Cardiac septum (tissue), 1 donor: Measurements from ENCODE around the gene AXL. TPM values are rescaled to one million over a fixed set of nuclear protein-coding genes. Genes with fewer than 3 reads are reported as not detected.
"Not testable (repeated sequence)": the region's sequence is repeated elsewhere in the genome, so short reads cannot be mapped to it uniquely, and the experiment has no call there.

ENCODE experiments used
- DNase-seq: peaks from one replicate; pipeline ENCODE4 v3.0.0-alpha.2; 2020; ENCODE audit warnings: low spot score
- intact Hi-C: fragments of 100-400 bp; cut with DNase I; formaldehyde crosslinking; loops from one replicate; pipeline ENCODE4 v1.14.0; 2022
- total RNA-seq: library from RNA; stranded (reverse); fragmentation: NEBNext Ultra II Directional; extraction: Animal tissue kit (Norgen Biotek cat#: 25700); gene quantifications from one replicate; pipeline ENCODE4 v1.2.1, GENCODE V29; 2021
- donor health status: DM: no; HTN: no; CAD: no.

The AXL gene
- total RNA-seq, 1 donor from 2014 or later = 13.0 TPM

GRCh38 chr19:41205995-41206394 is 13.0 kb upstream of the AXL start:
- no peak for DNase-seq

DNA sequence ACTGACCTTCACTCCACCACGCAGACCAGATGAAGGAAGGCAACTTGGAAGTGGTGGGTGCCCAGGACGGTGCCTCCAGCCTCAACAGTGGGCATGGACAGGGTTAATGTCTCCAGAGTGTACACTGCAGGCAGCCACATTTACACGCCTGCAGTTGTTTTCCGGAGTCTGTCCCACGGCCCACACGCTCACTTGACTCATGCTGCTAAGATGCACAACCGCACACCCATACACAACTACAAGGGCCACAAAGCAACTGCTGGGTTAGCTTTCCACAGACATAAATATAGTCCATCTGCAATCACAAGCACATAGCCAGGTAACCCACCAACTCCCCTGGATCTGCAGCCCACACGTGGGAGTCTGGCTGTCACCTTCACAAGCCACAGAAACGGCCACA is 12.6 kb upstream of the AXL start:
- intact Hi-C loops = loop anchor here (5.0 kb wide), 1 partner anchor 231 kb away; the partner anchor contains the start of gene DMAC2
- no peak for DNase-seq

More at GRCh38 chr19:41205995-41206394, 13.0 kb upstream of the AXL start:
- intact Hi-C loops = loop anchor here (5.0 kb wide), 1 partner anchor 231 kb away; the partner anchor contains the start of gene DMAC2

- intact Hi-C loops = loop anchor here (5.0 kb wide), 1 partner anchor 230 kb away; the partner anchor contains the start of gene DMAC2
- DNase-seq = no peak
Measured at GRCh38 chr19:41206926-41207750, 11.9 kb upstream of the AXL start.

DNA sequence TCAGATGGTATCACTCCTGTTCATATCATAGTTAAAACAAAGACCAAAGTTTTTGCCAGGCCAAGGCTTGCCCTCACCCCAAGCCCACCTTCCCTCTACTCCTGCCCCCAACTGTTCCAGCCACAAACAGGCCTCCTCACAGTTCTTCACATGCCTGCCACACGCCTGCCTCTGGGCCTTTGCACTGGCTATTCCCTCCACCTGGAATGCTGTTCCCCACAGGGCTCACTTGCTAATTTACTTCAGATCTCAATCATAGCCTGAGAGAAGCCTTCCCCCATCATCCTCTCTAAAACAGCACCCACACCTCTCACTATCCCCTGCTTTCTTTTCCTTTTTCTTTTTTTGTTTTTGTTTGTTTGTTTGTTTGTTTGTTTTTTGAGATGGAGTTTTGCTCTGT is 4.9 kb upstream of the AXL start:
- no peak for DNase-seq

DNA sequence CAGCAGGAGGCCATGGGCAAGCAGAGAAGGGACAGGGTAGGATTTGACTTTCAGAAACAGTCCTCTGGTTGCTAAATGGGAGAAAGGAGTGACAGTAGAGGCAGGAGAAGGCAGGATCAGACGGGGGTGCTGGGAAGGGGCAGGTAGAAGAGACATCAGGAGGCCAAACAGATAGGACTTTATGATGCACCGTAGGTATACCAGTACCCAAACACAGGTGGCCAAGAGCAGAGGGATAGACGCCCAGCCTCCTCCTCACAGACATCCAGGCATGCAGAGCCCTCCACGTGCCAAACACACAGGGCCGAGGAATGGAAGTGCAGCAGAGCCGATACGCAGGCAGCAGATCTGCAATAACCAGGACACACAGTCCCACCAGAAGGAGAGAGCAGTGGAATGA is 1.3 kb upstream of the AXL start:
- DNase-seq = no peak

More for the DNA sequence above, 4.9 kb upstream of the AXL start:
- intact Hi-C loops = no loop called here

DNA sequence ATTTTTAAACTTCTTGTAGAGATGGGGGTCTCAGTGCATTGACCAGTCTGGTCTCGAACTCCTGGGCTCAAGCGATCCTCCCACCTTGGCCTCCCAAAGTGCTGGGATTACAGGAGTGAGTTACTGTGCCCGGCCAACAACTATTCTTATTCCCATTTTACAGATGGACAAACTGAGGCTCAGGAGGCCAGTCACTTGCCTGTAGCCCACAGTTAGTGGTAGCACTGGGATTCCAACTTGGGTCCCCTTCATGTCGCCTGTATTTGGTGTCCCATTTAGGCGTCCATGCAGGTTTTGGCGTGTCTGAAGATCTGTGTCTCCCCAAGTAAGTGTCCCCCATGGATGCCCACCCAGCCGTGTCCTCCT is 791 bp upstream of the AXL start:
- DNase-seq = no peak
- intact Hi-C loops = no loop called here

More for the DNA sequence above, 1.3 kb upstream of the AXL start:
- intact Hi-C loops = no loop called here

- DNase-seq = no peak
- intact Hi-C loops = no loop called here
Measured at GRCh38 chr19:41219924-41220567, 1.0 kb downstream of the AXL start.

DNA sequence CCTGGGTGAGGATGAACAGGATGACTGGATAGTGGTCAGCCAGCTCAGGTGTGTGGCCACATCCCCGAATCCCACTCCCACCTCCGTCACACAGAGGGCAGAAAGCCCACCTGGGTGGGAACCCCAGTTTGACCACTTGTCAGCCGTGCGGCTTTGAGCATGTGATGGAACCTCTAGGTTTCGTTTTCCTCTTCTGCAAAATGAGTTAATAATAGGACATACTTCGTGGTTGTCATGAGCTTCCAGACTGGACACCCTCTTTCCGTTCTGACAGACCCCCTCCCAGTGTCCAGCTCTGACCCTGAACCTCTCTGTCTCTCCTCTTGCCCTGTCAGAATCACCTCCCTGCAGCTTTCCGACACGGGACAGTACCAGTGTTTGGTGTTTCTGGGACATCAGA is 1.8 kb downstream of the AXL start:
- intact Hi-C loops = no loop called here
- no peak for DNase-seq

DNA sequence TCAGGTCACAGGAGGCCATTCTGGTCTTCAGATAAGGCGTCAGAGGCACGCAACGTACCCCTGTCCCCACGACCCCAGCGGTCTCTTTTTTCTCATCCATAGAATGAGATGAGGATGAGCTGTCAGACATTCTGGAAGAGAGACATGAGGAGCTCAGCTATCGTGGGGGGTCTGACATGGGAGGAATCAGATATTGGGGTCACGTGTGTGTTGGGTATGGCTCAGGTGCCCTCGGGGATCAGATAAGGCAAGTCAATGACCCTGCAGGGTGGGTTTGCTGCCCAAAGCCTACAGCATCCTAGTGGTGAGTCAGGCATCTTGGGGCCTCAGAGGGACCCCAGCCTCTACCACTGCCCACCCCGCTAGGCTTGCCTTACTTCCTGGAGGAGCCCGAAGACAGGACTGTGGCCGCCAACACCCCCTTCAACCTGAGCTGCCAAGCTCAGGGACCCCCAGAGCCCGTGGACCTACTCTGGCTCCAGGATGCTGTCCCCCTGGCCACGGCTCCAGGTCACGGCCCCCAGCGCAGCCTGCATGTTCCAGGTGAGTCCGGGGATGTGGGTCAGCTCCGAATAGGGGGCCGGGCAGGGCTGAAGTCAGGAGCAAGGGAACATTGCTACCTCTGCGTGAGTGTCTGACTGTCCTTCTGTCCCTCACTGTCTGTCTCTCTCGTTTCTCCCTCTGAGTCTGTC is 2.6 kb downstream of the AXL start:
- intact Hi-C loops = no loop called here
- no peak for DNase-seq

DNA sequence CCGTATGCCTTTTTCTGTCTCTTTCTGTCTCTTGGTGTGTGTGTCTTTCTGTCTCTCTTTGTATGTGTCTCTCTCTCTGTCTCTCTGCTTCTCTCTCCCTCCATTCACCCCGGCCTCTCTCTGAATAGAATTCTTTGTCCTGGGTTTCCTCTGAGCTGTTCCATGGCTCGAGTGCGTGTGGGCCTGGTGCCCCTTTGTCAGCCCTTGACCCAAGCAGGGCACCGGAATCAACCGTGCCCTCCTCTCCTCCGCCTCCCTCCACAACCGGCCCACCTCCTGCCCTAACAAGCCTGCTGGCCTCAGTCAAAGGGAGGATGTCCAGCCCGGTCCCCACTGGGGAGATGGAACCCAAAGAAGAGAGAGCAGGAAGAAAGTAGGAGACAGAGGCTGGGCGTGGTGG is 3.2 kb downstream of the AXL start:
- no peak for DNase-seq
- intact Hi-C loops = no loop called here

- no peak for DNase-seq
- intact Hi-C loops = no loop called here
Measured at GRCh38 chr19:41223431-41224234, 4.6 kb downstream of the AXL start.

DNA sequence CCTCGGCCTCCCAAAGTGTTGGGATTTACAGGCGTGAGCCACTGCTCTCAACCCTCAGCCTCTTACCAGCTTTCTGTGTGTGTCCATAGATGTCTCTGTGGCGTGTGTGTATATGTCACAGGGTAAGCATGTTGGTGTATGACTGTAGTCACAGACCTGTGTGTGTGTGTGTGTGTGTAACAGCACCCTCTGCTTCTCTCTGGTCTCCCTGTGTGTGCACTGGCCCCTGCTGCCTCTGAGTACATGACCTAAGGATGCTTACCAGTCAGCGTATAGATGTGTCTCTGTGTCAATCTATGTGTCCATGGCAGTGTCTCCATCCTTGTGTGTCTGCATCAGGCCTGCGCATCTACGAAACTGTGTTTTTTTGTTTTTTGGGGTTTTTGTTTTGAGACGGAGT is 5.6 kb downstream of the AXL start:
- intact Hi-C loops = loop anchor here (5.0 kb wide), 1 partner anchor 38 kb away; the partner anchor contains the start of gene HNRNPUL1
- DNase-seq = no peak

DNA sequence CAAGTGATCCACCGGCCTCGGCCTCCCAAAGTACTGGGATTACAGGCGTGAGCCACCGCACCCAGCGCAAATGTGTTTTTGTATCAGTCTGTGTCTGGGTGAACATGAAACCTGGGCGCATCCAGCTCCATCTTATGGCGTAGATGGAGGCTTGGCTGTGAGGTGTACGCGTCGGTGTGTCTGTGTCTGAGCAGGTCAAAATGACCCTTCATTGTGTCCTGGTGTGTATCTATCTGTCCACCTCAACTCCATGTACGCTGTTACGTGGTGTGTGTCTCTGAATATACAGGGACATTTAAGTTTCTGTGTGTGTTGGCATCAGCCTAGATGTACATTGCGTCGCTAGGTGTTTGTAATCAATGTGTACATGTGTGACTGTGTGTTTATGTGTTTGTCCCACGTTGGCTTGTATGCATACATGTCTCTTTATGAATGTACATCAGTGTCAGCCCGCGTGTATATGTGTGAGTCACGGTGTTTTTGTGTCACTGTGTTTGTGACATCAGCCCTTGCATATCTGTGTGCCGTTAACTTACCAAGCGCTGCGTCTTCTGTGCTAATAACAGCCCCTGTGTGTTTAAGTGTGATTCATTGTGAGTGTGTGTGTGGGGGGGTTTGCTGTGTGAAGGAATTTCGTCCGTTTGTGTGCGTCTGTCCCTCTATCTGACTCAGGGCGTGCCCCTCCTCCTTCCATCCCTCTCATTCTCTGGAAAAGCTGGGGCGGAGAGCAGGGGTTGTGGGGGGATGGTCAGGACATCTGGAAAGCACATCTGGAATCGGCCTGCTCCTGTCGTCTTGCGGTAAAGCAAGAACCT is 6.4 kb downstream of the AXL start:
- DNase-seq = no peak
- intact Hi-C loops = loop anchor here (5.0 kb wide), 1 partner anchor 37 kb away; the partner anchor contains the start of gene HNRNPUL1

DNA sequence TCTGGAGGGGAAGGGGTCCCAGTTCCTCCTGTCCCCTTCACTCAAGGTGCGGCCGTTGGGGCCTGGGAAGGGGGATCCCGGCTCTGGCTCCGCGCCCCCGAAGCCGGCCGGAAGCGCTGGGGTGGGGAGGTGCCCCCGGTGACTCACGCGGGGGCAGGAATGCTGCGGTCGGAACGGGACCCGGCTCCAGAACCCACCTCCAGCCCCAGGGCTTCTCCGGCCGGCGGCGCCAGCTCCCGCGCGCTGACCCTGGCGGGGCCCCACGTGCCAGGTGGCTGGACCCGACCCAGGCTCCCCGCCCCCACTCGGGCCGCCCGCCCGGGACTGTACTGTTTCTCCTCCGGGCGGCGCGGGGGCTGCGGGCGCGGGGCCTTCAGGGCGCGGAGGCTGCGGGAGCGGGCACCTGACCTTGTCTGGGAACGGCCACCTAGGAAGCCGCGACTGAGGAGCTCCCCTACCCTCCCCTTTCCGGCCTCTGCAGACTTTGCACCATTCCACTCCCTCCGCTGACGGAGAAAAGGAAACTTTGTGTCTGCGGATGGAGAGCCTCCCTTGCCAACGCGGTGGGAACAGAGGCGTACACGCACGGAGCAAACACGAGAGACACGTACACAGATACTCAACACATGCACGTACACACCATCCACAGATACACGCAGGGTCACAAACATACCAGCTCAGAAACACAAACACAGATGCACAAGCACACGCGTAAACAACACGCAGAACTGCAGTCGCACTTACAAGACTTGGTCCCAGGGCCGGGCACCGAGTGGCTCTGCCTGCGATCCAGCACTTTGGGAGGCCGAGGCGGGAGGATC is 7.2 kb downstream of the AXL start:
- intact Hi-C loops = loop anchor here (5.0 kb wide), 1 partner anchor 36 kb away; the partner anchor contains the start of gene HNRNPUL1
- DNase-seq = peak; percentile 82

DNA sequence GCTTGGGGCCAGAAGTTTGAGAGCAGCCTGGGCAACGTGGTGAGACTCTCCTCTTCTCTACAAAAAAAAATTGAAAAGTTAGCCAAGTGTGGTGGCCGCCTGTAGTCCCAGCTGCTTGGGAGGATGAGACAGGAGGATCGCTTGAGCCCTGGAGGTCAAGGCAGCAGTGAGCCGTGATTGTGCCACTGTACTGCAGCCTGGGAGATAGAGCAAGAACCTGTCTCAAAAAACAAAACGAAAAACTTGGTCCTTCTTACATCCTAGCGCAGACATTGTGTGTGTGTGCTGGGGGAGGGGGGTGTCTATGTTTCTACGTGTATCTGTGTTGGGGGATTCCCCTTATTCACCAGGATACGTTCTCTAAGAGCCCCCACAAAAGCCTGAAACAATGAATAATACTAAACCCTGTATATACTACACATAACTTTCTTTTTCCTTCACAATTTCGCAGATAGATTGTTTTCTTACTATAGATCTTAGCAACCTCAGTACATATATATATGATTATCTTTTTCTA is 7.9 kb downstream of the AXL start:
- no peak for DNase-seq
- intact Hi-C loops = loop anchor here (5.0 kb wide), 1 partner anchor 35 kb away; the partner anchor contains the start of gene HNRNPUL1

DNA sequence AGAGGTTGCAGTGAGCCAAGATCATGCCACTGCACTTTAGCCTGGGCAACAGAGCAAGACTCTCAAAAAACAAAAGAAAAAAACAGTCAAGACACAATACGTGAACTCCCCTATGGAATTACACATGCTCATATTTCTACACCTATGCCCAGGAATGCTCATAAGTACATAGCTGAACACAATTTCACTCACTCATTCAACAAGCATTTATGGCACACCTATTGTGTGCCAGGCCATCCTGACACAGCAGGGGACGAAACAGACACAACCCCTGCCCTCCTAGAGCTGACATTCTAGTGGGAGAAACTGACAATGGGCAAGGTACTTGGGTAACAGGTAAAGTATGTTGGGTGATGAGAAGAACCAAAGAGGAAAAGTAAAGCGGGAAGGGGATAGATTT is 9.5 kb downstream of the AXL start:
- DNase-seq = no peak
- intact Hi-C loops = loop anchor here (5.0 kb wide), 1 partner anchor 34 kb away; the partner anchor contains the start of gene HNRNPUL1

DNA sequence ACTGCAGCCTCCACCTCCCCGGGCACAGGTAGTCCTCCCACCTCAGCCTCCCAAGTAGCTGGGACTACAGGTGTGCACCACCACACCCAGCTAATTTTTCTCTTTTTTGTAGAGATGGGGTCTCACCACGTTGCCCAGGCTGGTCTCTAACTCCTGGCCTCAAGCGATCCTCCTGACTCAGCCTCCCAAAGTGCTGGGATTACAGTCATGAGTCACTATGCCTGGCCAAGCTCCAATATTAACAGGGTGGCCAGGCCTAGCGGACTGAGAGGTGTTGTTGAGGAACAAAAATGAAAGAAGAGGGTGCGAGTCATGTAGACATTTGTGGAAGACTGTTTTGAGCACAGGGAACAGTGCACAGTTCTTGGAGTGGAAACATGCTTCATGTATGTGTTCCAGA is 10.3 kb downstream of the AXL start:
- intact Hi-C loops = loop anchor here (5.0 kb wide), 1 partner anchor 33 kb away; the partner anchor contains the start of gene HNRNPUL1

More for the DNA sequence above, 10.3 kb downstream of the AXL start:
- not testable (repeated sequence) for DNase-seq
